LNCaP clone FGC (cell line): ENCODE measurements around the gene TNFSF15.
"Not testable (repeated sequence)": the region's sequence is repeated elsewhere in the genome, so short reads cannot be mapped to it uniquely, and the experiment has no call there.

Source experiments
- DNase-seq: peaks from one replicate; pipeline ENCODE4 v3.0.0-alpha.2; 2011; ENCODE audit warnings: low read depth
- H3K4me3 ChIP-seq: 2 replicates; pipeline ENCODE4 v1.5.1; 2011; ENCODE audit warnings: mild to moderate bottlenecking, low read depth, low read length, control low read depth
- CTCF ChIP-seq: IDR thresholded peaks from 2 replicates; pipeline ENCODE4 v1.5.1; 2012; ENCODE audit warnings: mild to moderate bottlenecking; ENCODE audit not compliant: control insufficient read depth, insufficient read depth; ENCODE audit errors: extremely low read depth

TNFSF15 gene

GRCh38 chr9:114737847-114738246 is 68.0 kb downstream of the TNFSF15 start:
- DNase-seq, result no peak
- no peak for TF ChIP-seq CTCF

GRCh38 chr9:114737118-114737517 is 68.7 kb downstream of the TNFSF15 start:
- no peak overlapping the region for H3K4me3 ChIP-seq
- DNase-seq, result no peak
- no peak for TF ChIP-seq CTCF

More at GRCh38 chr9:114737847-114738246, 68.0 kb downstream of the TNFSF15 start:
- no peak overlapping the region for H3K4me3 ChIP-seq

- no peak for DNase-seq
- TF ChIP-seq CTCF, result no peak
Observed at GRCh38 chr9:114735704-114736103, 70.1 kb downstream of the TNFSF15 start.

GRCh38 chr9:114735139-114735538 is 70.7 kb downstream of the TNFSF15 start:
- not testable (repeated sequence) for DNase-seq, H3K4me3 ChIP-seq

More at GRCh38 chr9:114735704-114736103, 70.1 kb downstream of the TNFSF15 start:
- no peak overlapping the region for H3K4me3 ChIP-seq
